GM12878 (cell line): Measurements from ENCODE around the gene IPO5. TPM values are rescaled to one million over a fixed set of nuclear protein-coding genes. Genes with fewer than 3 reads are reported as not detected.

Experiments used
- ATAC-seq: fragments of 200-7000 bp; cut with Tn5 transposase; 3 replicates; pipeline ENCODE4 v1.9.1; 2020; ENCODE audit warnings: mild to moderate bottlenecking, moderate library complexity
- BruUV-seq: library from RNA; stranded (reverse); fragments of 400-500 nt; replicated peaks from 2 replicates; lab custom pipeline; 2021; lab: Mats Ljungman, UMichigan
- CTCF ChIA-PET: fragments of 300-600 bp; sonication (Branson Sonifier 250); formaldehyde crosslinking; extraction: SDS; loops from one replicate; lab custom pipeline; 2021; ENCODE audit warnings: inconsistent platforms; lab: Yijun Ruan, JAX
- POLR2A ChIA-PET: fragments of 350-600 bp; formaldehyde crosslinking; extraction: SDS; loops from one replicate; lab custom pipeline; 2021; ENCODE audit warnings: inconsistent platforms; lab: Charles Lee
- RAD21 ChIA-PET: fragments of 300-600 bp; sonication (Branson Sonifier 250); formaldehyde crosslinking; loops from one replicate; lab custom pipeline; 2023; ENCODE audit warnings: antibody characterized with exemption; ENCODE audit not compliant: unreplicated experiment; lab: Charles Lee
- SMC1A ChIA-PET: fragments of 300-600 bp; sonication (Branson Sonifier 250); formaldehyde crosslinking; loops from one replicate; lab custom pipeline; 2023; ENCODE audit not compliant: unreplicated experiment, uncharacterized antibody; lab: Charles Lee
- DNase-seq: peaks from one replicate; pipeline ENCODE4 v3.0.0-alpha.2; 2011; ENCODE audit warnings: low read depth, low spot score
- FAIRE-seq: peaks from 3 replicates; lab custom pipeline; 2011; peaks lifted over from hg19 to GRCh38; lab: Jason Lieb, UNC
- H2AFZ ChIP-seq: 2 replicates; pipeline ENCODE4 v1.6.0; 2011; ENCODE audit warnings: low read depth, low read length, control low read depth; ENCODE audit not compliant: control insufficient read depth
- H3K27ac ChIP-seq: 2 replicates; pipeline ENCODE4 v1.5.1; 2011; ENCODE audit warnings: control low read depth; ENCODE audit not compliant: control insufficient read depth, insufficient read depth
- H3K27me3 ChIP-seq, 2 experiments: replicated peaks in 1 of 2; 2 replicates each; pipeline versions ENCODE4 v1.6.0 to v1.6.1; 2011; ENCODE audit warnings: low read length in 1 of 2; ENCODE audit not compliant: control insufficient read depth in 2 of 2, insufficient read depth in 2 of 2
- H3K36me3 ChIP-seq, 2 experiments: 2 replicates each; pipeline ENCODE4 v1.5.1; 2011; ENCODE audit warnings: low read length in 1 of 2; ENCODE audit not compliant: control insufficient read depth in 2 of 2, insufficient read depth in 2 of 2
- H3K4me1 ChIP-seq: 2 replicates; pipeline ENCODE4 v1.6.1; 2011; ENCODE audit warnings: mild to moderate bottlenecking, low read length, moderate library complexity, mixed read lengths; ENCODE audit not compliant: control insufficient read depth, insufficient read depth
- H3K4me2 ChIP-seq: 2 replicates; pipeline ENCODE4 v1.6.0; 2011; ENCODE audit warnings: control low read depth; ENCODE audit not compliant: control insufficient read depth, insufficient read depth
- H3K4me3 ChIP-seq: fragments of 200-600 bp; sonication (generic); 2 replicates; pipeline ENCODE4 v1.5.1; 2016
- H3K79me2 ChIP-seq: 2 replicates; pipeline ENCODE4 v1.6.0; 2011; ENCODE audit warnings: low read length; ENCODE audit not compliant: control insufficient read depth, insufficient read depth
- H3K9ac ChIP-seq: 2 replicates; pipeline ENCODE4 v1.8.0; 2011; ENCODE audit warnings: low read length, control low read depth, mixed read lengths; ENCODE audit not compliant: control insufficient read depth, insufficient read depth
- H3K9me3 ChIP-seq: replicated peaks from 3 replicates; pipeline ENCODE4 v1.5.1; 2011; ENCODE audit warnings: mild to moderate bottlenecking, low read length; ENCODE audit not compliant: control insufficient read depth, insufficient read depth
- H4K20me1 ChIP-seq: 2 replicates; pipeline ENCODE4 v1.6.0; 2011; ENCODE audit not compliant: control insufficient read depth, insufficient read depth
- BACH1 ChIP-seq: fragments of 450-650 bp; IDR thresholded peaks from 2 replicates; pipeline ENCODE4 v1.6.1; 2017; ENCODE audit warnings: mild to moderate bottlenecking, borderline replicate concordance
- IRF4 ChIP-seq: IDR thresholded peaks from 2 replicates; pipeline ENCODE4 v1.6.1; 2011; ENCODE audit warnings: low read depth, low read length
- MTA3 ChIP-seq: IDR thresholded peaks from 2 replicates; pipeline ENCODE4 v1.6.1; 2012; ENCODE audit warnings: low read length, inconsistent platforms, borderline replicate concordance
- NFYA ChIP-seq: IDR thresholded peaks from 2 replicates; pipeline ENCODE4 v1.6.1; 2011; ENCODE audit warnings: low read depth, mild to moderate bottlenecking, low read length, improper control_type of control experiment, borderline replicate concordance
- PAX8 ChIP-seq: fragments of 450-650 bp; IDR thresholded peaks from 2 replicates; pipeline ENCODE4 v1.6.1; 2017; ENCODE audit warnings: mild to moderate bottlenecking, moderate library complexity
- POU2F2 ChIP-seq: IDR thresholded peaks from 3 replicates; pipeline ENCODE4 v1.6.1; 2011; ENCODE audit warnings: low read depth, mild to moderate bottlenecking, low read length, borderline replicate concordance
- TCF12 ChIP-seq: IDR thresholded peaks from 2 replicates; pipeline ENCODE4 v1.6.1; 2011; ENCODE audit warnings: low read depth, mild to moderate bottlenecking, low read length
- ZBED1 ChIP-seq: IDR thresholded peaks from 2 replicates; pipeline ENCODE4 v1.6.1; 2016; ENCODE audit warnings: borderline replicate concordance
- WGBS: methylation state at CpG from one replicate; pipeline ENCODE4 v1.1.6; 2016; ENCODE audit warnings: low lambda C conversion rate; ENCODE audit not compliant: insufficient replicate concordance, insufficient coverage; ENCODE audit errors: missing lambda C conversion rate; 5-methylcytosine and 5-hydroxymethylcytosine counted together
- in situ Hi-C: fragments of 300-500 bp; cut with MboI; formaldehyde crosslinking; loops from 9 replicates; pipeline ENCODE4 v1.14.3; 2018; ENCODE audit warnings: mixed read lengths
- intact Hi-C: fragments of 100-400 bp; cut with micrococcal nuclease; formaldehyde crosslinking; loops from one replicate; pipeline ENCODE4 v1.14.2; 2022; ENCODE audit not compliant: unreplicated experiment
- polyA plus RNA-seq, 11 experiments: library from polyadenylated mRNA; depleted of rRNA in 4 of 11; unstranded in 6 of 11; stranded (reverse) in 5 of 11; fragments of >200 nt; fragmentation: Nextera tagmentation in 4 of 11; fragmentation: Illumina TruSeq in 1 of 11; extraction: Ambion mirVana in 4 of 11; extraction: Trizol in 1 of 11; gene quantifications; 1 replicate in 1 of 11; 2 replicates in 10 of 11; pipeline versions ENCODE4 v1.2.1 to v1.2.3, GENCODE V29; 2011 to 2016; ENCODE audit warnings: inconsistent platforms in 2 of 11, missing spikeins in 2 of 11, low read depth in 1 of 11
- total RNA-seq, 4 experiments: library from RNA; depleted of rRNA in 3 of 4; stranded (reverse); fragments of >200 nt in 3 of 4; fragmentation: Illumina TruSeq in 1 of 4; extraction: Trizol in 1 of 4; gene quantifications; 2 replicates each; pipeline versions ENCODE4 v1.2.1 to v1.2.3, GENCODE V29; 2013 to 2021
- TF ChIP-seq, protein P1 (sequence below): IDR thresholded peaks from 2 replicates; pipeline ENCODE4 v1.6.1; 2012; ENCODE audit warnings: mild to moderate bottlenecking, low read depth, low read length
- TF ChIP-seq, protein P2 (sequence below): fragments of 450-650 bp; formaldehyde crosslinking; IDR thresholded peaks from 2 replicates; pipeline ENCODE4 v1.5.0; 2022; ENCODE audit warnings: mild to moderate bottlenecking, missing genetic modification characterization

Gene IPO5
- total and polyA plus RNA-seq, 10 of the 15 experiments (the other 5 are each of a cell fraction or from before 2014, with no cell fraction given) = 45.7 to 196 (median 134) TPM

DNA sequence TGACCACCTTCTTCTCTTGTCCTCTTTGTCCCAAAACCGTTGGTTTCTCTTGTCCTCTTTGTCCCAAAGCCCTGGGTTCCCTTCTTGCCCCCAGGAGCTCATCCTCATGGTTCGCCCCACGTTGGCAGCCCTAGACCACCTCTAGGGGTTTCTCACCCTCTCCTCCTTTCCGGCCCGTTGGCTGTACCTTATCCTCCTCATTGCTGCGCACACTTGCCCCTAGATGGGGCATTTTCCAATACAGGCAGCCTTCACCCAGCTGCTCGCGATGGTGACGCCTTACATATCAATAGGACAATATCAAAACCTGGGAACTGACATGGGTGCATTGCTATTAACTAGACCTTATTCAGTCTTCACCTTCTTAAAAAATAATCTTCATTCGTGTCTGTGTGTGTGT is 86.5 kb downstream of the IPO5 start:
- ChIA-PET CTCF (no interaction called here), POLR2A (no interaction called here)
- FAIRE-seq = no peak

More for the DNA sequence above, 86.5 kb downstream of the IPO5 start:
- intact Hi-C loops (loop anchor here (10.0 kb wide), 1 partner anchor 635 kb away; no protein-coding TSS in a partner anchor), in situ Hi-C loops (no loop called here)
- DNase-seq = no peak
- BruUV-seq = no TSS peak
- ChIA-PET SMC1A (no interaction called here), RAD21 (no interaction called here)
- Histone ChIP-seq H3K79me2 (no peaks in the 10 kb centered on the region), H3K27me3 (no peaks in the 10 kb centered on the region), H3K36me3 (no peaks in the 10 kb centered on the region), H3K27ac (no peak overlapping the region), H2AFZ (no peak overlapping the region), H3K9ac (no peak overlapping the region), H3K4me1 (no peaks in the 10 kb centered on the region), H3K4me3 (no peak overlapping the region), H3K9me3 (no peaks in the 10 kb centered on the region), H4K20me1 (no peaks in the 10 kb centered on the region), H3K4me2 (no peak overlapping the region)
- no peak for TF ChIP-seq POU2F2
- no peak for TF ChIP-seq MTA3
- no peak for TF ChIP-seq TCF12
- TF ChIP-seq, protein P1, sequence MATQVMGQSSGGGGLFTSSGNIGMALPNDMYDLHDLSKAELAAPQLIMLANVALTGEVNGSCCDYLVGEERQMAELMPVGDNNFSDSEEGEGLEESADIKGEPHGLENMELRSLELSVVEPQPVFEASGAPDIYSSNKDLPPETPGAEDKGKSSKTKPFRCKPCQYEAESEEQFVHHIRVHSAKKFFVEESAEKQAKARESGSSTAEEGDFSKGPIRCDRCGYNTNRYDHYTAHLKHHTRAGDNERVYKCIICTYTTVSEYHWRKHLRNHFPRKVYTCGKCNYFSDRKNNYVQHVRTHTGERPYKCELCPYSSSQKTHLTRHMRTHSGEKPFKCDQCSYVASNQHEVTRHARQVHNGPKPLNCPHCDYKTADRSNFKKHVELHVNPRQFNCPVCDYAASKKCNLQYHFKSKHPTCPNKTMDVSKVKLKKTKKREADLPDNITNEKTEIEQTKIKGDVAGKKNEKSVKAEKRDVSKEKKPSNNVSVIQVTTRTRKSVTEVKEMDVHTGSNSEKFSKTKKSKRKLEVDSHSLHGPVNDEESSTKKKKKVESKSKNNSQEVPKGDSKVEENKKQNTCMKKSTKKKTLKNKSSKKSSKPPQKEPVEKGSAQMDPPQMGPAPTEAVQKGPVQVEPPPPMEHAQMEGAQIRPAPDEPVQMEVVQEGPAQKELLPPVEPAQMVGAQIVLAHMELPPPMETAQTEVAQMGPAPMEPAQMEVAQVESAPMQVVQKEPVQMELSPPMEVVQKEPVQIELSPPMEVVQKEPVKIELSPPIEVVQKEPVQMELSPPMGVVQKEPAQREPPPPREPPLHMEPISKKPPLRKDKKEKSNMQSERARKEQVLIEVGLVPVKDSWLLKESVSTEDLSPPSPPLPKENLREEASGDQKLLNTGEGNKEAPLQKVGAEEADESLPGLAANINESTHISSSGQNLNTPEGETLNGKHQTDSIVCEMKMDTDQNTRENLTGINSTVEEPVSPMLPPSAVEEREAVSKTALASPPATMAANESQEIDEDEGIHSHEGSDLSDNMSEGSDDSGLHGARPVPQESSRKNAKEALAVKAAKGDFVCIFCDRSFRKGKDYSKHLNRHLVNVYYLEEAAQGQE = no peak
- TF ChIP-seq ZBED1 = no peak
- no peak for TF ChIP-seq NFYA
- TF ChIP-seq IRF4 = no peak
- TF ChIP-seq, protein P2, sequence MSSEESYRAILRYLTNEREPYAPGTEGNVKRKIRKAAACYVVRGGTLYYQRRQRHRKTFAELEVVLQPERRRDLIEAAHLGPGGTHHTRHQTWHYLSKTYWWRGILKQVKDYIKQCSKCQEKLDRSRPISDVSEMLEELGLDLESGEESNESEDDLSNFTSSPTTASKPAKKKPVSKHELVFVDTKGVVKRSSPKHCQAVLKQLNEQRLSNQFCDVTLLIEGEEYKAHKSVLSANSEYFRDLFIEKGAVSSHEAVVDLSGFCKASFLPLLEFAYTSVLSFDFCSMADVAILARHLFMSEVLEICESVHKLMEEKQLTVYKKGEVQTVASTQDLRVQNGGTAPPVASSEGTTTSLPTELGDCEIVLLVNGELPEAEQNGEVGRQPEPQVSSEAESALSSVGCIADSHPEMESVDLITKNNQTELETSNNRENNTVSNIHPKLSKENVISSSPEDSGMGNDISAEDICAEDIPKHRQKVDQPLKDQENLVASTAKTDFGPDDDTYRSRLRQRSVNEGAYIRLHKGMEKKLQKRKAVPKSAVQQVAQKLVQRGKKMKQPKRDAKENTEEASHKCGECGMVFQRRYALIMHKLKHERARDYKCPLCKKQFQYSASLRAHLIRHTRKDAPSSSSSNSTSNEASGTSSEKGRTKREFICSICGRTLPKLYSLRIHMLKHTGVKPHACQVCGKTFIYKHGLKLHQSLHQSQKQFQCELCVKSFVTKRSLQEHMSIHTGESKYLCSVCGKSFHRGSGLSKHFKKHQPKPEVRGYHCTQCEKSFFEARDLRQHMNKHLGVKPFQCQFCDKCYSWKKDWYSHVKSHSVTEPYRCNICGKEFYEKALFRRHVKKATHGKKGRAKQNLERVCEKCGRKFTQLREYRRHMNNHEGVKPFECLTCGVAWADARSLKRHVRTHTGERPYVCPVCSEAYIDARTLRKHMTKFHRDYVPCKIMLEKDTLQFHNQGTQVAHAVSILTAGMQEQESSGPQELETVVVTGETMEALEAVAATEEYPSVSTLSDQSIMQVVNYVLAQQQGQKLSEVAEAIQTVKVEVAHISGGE (CRISPR knock-in tag) = no peak
- no peak for TF ChIP-seq PAX8
- no peak for TF ChIP-seq BACH1
- 41% methylated on average over 10 of the region's 10 CpGs for WGBS
- no peak for ATAC-seq
